Measurements from ENCODE around the gene KAZALD1.

DNA sequence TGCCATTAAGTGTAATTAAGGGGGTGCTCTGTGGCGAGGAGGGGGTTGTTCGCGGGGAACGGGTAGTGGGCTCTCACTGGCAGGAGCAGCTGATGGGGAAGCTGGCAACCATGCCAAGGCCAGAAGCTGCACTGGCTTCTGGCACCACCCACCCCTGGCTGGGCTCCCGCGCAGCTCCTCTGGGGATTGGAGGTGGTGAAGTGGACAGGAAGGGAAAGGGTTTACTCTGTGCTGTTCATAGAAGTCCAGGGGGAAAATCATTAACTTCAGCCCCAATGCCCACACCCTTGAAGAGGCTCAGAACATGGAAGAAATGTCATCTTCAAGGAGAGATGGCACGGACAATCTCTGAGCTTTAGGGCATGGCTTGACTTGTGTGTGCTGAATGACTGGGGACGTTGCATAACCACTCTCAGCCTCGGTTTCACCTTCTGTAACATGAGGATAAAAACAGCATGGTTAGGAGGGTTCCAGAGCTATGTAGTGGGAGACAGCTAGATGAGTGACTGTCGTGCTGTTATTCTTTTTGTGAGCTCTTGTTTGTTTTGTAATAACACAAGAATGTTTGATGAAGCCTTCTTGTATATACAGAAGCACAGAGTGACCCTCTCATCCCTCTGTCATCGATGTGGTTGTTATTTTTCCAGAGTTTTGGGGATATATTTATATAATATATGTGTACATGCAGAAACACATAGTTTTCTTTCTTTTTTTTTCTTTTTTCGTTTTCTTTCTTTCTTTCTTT lies 29.9 kb downstream of the KAZALD1 start:
- TF ChIP-seq, protein P1, sequence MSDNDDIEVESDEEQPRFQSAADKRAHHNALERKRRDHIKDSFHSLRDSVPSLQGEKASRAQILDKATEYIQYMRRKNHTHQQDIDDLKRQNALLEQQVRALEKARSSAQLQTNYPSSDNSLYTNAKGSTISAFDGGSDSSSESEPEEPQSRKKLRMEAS (IDR thresholded peaks at IDR 0.05) = no peak
- TF ChIP-seq TCF12 (IDR thresholded peaks at IDR 0.05; ENCODE audit: low read depth) (no peak), YY1 (IDR thresholded peaks at IDR 0.05; ENCODE audit: low read depth) (no peak), FOXM1 (IDR thresholded peaks at IDR 0.05; ENCODE audit: borderline replicate concordance, low read depth) (no peak), CREB1 (IDR thresholded peaks at IDR 0.05; ENCODE audit: low read depth) (no peak), RAD21 (IDR thresholded peaks at IDR 0.05; ENCODE audit: low read depth) (no peak), NFIC (IDR thresholded peaks at IDR 0.05) (no peak), EP300 (IDR thresholded peaks at IDR 0.05; ENCODE audit: borderline replicate concordance) (no peak), TAF1 (IDR thresholded peaks at IDR 0.05; ENCODE audit: low read depth) (no peak)

Data from Ishikawa (cell line).